C4-2B (cell line): Measurements from ENCODE around the gene DEPDC7.

Experiments
- H3K27ac ChIP-seq: fragments of 450-650 bp; 2 replicates; pipeline ENCODE4 v1.5.1; 2017
- CTCF ChIP-seq: fragments of 450-650 bp; conservative IDR thresholded peaks from 2 replicates; pipeline ENCODE4 v1.5.1; 2017; ENCODE audit warnings: mild to moderate bottlenecking
- ZFX ChIP-seq: fragments of 450-650 bp; IDR thresholded peaks from 2 replicates; pipeline ENCODE4 v1.6.1; 2017

DEPDC7 gene

GRCh38 chr11:33005175-33005574 is 10.5 kb upstream of the DEPDC7 start:
- no peak overlapping the region for H3K27ac ChIP-seq
- TF ChIP-seq ZFX (no peak), CTCF (no peak)

- H3K27ac ChIP-seq, result no peak overlapping the region
- no peak for TF ChIP-seq ZFX
- TF ChIP-seq CTCF, result no peak
Measured at GRCh38 chr11:33006010-33006409, 9.7 kb upstream of the DEPDC7 start.

GRCh38 chr11:33013755-33014154 is 1.9 kb upstream of the DEPDC7 start:
- no peak overlapping the region for H3K27ac ChIP-seq
- TF ChIP-seq ZFX (no peak), CTCF (no peak)

- TF ChIP-seq CTCF (no peak), ZFX (no peak)
- no peak overlapping the region for H3K27ac ChIP-seq
Measured at GRCh38 chr11:33016654-33017053, 976 bp downstream of the DEPDC7 start.

GRCh38 chr11:33017478-33017877 is 1.8 kb downstream of the DEPDC7 start:
- no peak overlapping the region for H3K27ac ChIP-seq
- TF ChIP-seq CTCF, result no peak

GRCh38 chr11:33017965-33018364 is 2.3 kb downstream of the DEPDC7 start:
- no peak overlapping the region for H3K27ac ChIP-seq
- TF ChIP-seq ZFX, result no peak
- TF ChIP-seq CTCF, result no peak

- no peak for TF ChIP-seq CTCF
- no peak for TF ChIP-seq ZFX
- H3K27ac ChIP-seq, result no peak overlapping the region
Measured at GRCh38 chr11:33018840-33019239, 3.2 kb downstream of the DEPDC7 start.
